Calu3 (cell line): ENCODE measurements around the gene MIPOL1. TPM values are rescaled to one million over a fixed set of nuclear protein-coding genes. Genes with fewer than 3 reads are reported as not detected.
"Not testable (repeated sequence)": the region's sequence is repeated elsewhere in the genome, so short reads cannot be mapped to it uniquely, and the experiment has no call there.

Experiments used
- BruUV-seq: library from RNA; stranded (reverse); fragments of 400-500 nt; replicated peaks from 2 replicates; lab custom pipeline; 2021; lab: Mats Ljungman, UMichigan
- CTCF ChIA-PET: fragments of 300-600 bp; sonication (Branson Sonifier 250); formaldehyde crosslinking; loops from one replicate; lab custom pipeline; 2022; ENCODE audit warnings: antibody characterized with exemption; lab: Charles Lee
- DNase-seq: peaks from one replicate; pipeline ENCODE4 v3.0.0; 2022
- H3K27ac Mint-ChIP-seq: one replicate; pipeline ENCODE4 v1.8.0; 2022; ENCODE audit warnings: mixed read lengths; ENCODE audit not compliant: unreplicated experiment
- H3K27me3 Mint-ChIP-seq: one replicate; pipeline ENCODE4 v1.8.0; 2022; ENCODE audit warnings: mixed read lengths; ENCODE audit not compliant: unreplicated experiment
- H3K36me3 Mint-ChIP-seq: one replicate; pipeline ENCODE4 v1.8.0; 2022; ENCODE audit warnings: mild to moderate bottlenecking, moderate library complexity, mixed read lengths; ENCODE audit not compliant: insufficient read depth, unreplicated experiment
- H3K4me1 Mint-ChIP-seq: one replicate; pipeline ENCODE4 v1.8.0; 2022; ENCODE audit warnings: mild to moderate bottlenecking, low read depth, mixed read lengths; ENCODE audit not compliant: unreplicated experiment
- H3K4me3 Mint-ChIP-seq: one replicate; pipeline ENCODE4 v1.8.0; 2022; ENCODE audit warnings: mild to moderate bottlenecking, low read depth, moderate library complexity, mixed read lengths; ENCODE audit not compliant: unreplicated experiment
- H3K9me3 Mint-ChIP-seq: one replicate; pipeline ENCODE4 v1.8.0; 2022; ENCODE audit warnings: low read depth, mixed read lengths; ENCODE audit not compliant: unreplicated experiment
- CTCF ChIP-seq: fragments of 200-600 bp; IDR thresholded peaks from one replicate; pipeline ENCODE4 v1.8.0; 2022; ENCODE audit warnings: antibody characterized with exemption; ENCODE audit not compliant: unreplicated experiment
- intact Hi-C: fragments of 100-400 bp; cut with micrococcal nuclease; formaldehyde crosslinking; loops from one replicate; pipeline ENCODE4 v1.10.0; 2022; ENCODE audit not compliant: unreplicated experiment
- total RNA-seq: library from RNA; stranded (reverse); gene quantifications from 2 replicates; pipeline ENCODE4 v1.2.3, GENCODE V29; 2022

Gene MIPOL1
- total RNA-seq, 1 experiment from 2014 or later, result 27.2 TPM

DNA sequence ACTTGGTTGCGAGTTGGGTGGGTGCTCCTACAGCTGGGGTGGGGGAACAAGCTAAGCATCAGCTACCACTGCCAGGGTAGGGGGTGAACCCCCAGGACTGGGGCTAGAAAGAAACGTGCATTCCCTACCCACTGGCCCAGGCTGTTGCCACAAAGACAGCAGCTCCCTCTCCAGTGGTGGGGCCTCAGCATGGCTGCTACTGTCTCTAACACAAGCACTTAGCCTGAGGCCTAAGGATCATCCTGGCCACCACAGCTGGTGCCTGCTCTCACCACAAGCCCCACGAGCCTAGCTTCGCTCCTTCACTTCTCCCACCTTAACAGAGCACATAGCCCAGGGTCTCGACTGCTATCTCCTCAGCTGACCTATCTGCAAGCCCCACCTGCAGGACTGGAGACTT, 44.3 kb upstream of the MIPOL1 start:
- CTCF ChIA-PET, result interaction anchor here (1.2 kb wide), 1 partner anchor 441 kb away, joined by 3 read pairs; no protein-coding TSS in a partner anchor
- Mint-ChIP-seq H3K4me3 (no peak overlapping the region), H3K27ac (no peak overlapping the region), H3K9me3 (no peaks in the 10 kb centered on the region), H3K4me1 (peaks cover 11% of the 10 kb centered on the region), H3K36me3 (no peaks in the 10 kb centered on the region), H3K27me3 (no peaks in the 10 kb centered on the region)
- no peak for DNase-seq
- no TSS peak for BruUV-seq
- no peak for TF ChIP-seq CTCF
- intact Hi-C loops, result loop anchor here (5.0 kb wide), 1 partner anchor 601 kb away; no protein-coding TSS in a partner anchor

- Mint-ChIP-seq H3K4me1 (no peaks in the 10 kb centered on the region), H3K27me3 (no peaks in the 10 kb centered on the region), H3K4me3 (no peak overlapping the region), H3K36me3 (no peaks in the 10 kb centered on the region), H3K27ac (no peak overlapping the region), H3K9me3 (no peaks in the 10 kb centered on the region)
- no peak for DNase-seq
- CTCF ChIA-PET, result no interaction called here
- intact Hi-C loops, result no loop called here
- BruUV-seq, result no TSS peak
- no peak for TF ChIP-seq CTCF
Observed at GRCh38 chr14:37157987-37158386, 39.8 kb upstream of the MIPOL1 start.

GRCh38 chr14:37162307-37162706, 35.4 kb upstream of the MIPOL1 start:
- H3K27ac Mint-ChIP-seq, intact Hi-C loops, H3K27me3 Mint-ChIP-seq, H3K36me3 Mint-ChIP-seq, H3K9me3 Mint-ChIP-seq, H3K4me1 Mint-ChIP-seq, H3K4me3 Mint-ChIP-seq, BruUV-seq, DNase-seq, CTCF ChIA-PET: not testable (repeated sequence)

DNA sequence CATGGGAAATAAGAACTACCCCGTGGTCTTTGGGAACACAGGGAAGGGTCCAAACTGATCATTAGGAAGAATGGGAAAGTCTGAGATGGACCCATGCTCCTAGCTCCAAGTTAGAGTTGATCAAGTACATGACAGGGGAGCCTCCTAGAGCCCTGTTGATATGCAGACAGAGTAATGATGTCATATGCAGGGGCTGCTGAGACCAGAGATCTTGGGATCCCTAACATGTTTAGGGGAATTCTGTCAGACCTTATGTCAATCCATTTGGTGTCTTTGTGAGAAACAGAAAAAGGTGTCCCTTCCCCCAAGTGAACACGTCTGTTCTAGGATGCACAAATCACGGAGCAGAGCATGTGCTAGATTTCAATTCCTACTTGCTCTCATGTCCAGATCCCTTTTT, 31.9 kb upstream of the MIPOL1 start:
- no peaks in the 10 kb centered on the region for H3K9me3 Mint-ChIP-seq
- intact Hi-C loops, result no loop called here
- no peaks in the 10 kb centered on the region for H3K4me1 Mint-ChIP-seq
- no TSS peak for BruUV-seq
- no peak overlapping the region for H3K4me3 Mint-ChIP-seq
- no peaks in the 10 kb centered on the region for H3K27me3 Mint-ChIP-seq
- DNase-seq, result no peak
- no peak overlapping the region for H3K27ac Mint-ChIP-seq
- CTCF ChIA-PET, result no interaction called here
- H3K36me3 Mint-ChIP-seq, result no peaks in the 10 kb centered on the region
- TF ChIP-seq CTCF, result no peak

DNA sequence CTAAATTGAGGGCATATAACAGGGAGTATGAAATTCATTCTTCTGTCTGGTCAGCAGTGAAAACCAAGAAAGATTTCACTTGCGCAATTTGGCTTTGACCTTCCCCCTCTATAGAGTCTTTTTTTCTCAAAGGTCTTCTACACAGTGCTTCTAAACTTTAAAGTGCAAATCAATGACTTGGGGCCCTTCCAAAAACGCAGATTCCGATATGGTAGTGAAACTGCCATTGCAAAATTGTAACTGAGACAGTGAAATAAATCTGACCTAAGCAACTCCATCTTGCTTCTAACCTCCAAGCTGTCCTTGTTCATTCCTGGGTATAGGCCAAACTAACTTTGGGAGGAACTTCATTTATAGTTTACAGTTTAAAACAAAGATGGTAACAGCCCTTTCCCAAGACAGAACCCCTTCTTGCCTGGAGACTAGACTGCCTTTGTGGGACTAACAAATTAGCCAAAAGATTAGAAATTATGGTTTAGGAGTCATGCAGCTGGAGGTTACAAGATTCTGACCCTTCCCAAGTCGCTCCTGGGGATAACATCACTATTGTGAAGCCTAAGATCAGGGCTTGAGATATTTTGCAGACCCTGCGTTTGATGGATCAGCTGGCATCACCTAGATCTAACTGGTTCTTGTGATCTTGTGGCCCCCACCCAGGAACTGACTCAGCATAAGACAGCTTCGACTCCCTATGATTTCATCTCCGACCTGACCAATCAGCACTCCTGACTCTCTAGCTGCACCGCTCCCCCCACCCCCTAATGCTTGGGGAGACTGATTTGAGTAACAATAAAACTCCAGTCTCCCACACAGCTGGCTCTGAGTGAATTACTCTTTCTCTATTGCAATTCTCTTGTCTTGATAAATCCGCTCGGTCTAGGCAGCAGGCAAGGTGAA, 30.3 kb upstream of the MIPOL1 start:
- Mint-ChIP-seq H3K27ac (no peak overlapping the region), H3K4me3 (no peak overlapping the region), H3K36me3 (peaks cover 7% of the 10 kb centered on the region), H3K9me3 (no peaks in the 10 kb centered on the region), H3K4me1 (no peaks in the 10 kb centered on the region), H3K27me3 (no peaks in the 10 kb centered on the region)
- intact Hi-C loops, result no loop called here
- no peak for TF ChIP-seq CTCF
- DNase-seq, result no peak
- BruUV-seq, result no TSS peak
- CTCF ChIA-PET, result no interaction called here
